WTC11 (cell line): ENCODE measurements around the gene C4BPB.

Source experiments
- CREM ChIP-seq: sonication (generic); formaldehyde crosslinking; IDR thresholded peaks from 2 replicates; pipeline ENCODE4 v1.8.1; 2022; ENCODE audit warnings: mild to moderate bottlenecking, missing genetic modification reagents, moderate library complexity
- ESRRA ChIP-seq: sonication (generic); formaldehyde crosslinking; IDR thresholded peaks from 2 replicates; pipeline ENCODE4 v1.8.1; 2022; ENCODE audit warnings: mild to moderate bottlenecking, missing genetic modification reagents, borderline replicate concordance
- ZNF416 ChIP-seq: fragments of 250-450 bp; sonication (Bioruptor Pico); IDR thresholded peaks from 2 replicates; pipeline ENCODE4 v1.9.0; 2021; ENCODE audit warnings: mild to moderate bottlenecking, inconsistent platforms
- TF ChIP-seq, protein P1 (sequence below): sonication (generic); formaldehyde crosslinking; IDR thresholded peaks from 2 replicates; pipeline ENCODE4 v1.8.1; 2022; ENCODE audit warnings: low read depth, missing genetic modification reagents, borderline replicate concordance
- TF ChIP-seq, protein P2 (sequence below): sonication (generic); formaldehyde crosslinking; IDR thresholded peaks from 2 replicates; pipeline ENCODE4 v1.8.1; 2022; ENCODE audit warnings: low read depth, mild to moderate bottlenecking, moderate library complexity, missing genetic modification reagents, borderline replicate concordance
- TF ChIP-seq, protein P3 (sequence below): sonication (generic); formaldehyde crosslinking; IDR thresholded peaks from 2 replicates; pipeline ENCODE4 v1.8.1; 2022; ENCODE audit warnings: missing genetic modification reagents, borderline replicate concordance
- TF ChIP-seq, protein P4 (sequence below): fragments of 200-600 bp; IDR thresholded peaks from 2 replicates; pipeline ENCODE4 v1.8.0; 2022; ENCODE audit warnings: antibody characterized with exemption

DNA sequence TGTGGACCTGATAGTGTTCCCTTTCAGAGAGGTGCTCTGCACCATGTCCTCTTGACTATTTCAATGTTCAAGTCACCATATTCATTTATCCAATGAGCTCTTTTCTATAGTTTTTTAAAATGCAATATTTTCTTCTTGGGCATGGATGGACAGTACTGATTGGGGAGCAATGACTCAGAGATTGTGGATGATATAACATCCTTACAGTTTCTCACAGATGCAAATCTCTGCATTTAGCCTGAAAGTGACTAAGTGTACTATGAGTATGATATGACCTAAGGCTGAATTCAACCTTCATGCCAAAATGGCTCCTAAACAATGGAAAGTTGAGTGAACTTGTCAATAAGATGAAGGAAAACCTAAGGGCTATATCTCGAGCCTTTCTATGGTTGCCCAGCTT is 51.9 kb downstream of the C4BPB start:
- TF ChIP-seq CREM (CRISPR knock-in tag) (no peak), ESRRA (CRISPR knock-in tag) (no peak), ZNF416 (CRISPR knock-in tag) (no peak)
- TF ChIP-seq, protein P1, sequence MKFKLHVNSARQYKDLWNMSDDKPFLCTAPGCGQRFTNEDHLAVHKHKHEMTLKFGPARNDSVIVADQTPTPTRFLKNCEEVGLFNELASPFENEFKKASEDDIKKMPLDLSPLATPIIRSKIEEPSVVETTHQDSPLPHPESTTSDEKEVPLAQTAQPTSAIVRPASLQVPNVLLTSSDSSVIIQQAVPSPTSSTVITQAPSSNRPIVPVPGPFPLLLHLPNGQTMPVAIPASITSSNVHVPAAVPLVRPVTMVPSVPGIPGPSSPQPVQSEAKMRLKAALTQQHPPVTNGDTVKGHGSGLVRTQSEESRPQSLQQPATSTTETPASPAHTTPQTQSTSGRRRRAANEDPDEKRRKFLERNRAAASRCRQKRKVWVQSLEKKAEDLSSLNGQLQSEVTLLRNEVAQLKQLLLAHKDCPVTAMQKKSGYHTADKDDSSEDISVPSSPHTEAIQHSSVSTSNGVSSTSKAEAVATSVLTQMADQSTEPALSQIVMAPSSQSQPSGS (CRISPR knock-in tag) = no peak
- TF ChIP-seq, protein P2, sequence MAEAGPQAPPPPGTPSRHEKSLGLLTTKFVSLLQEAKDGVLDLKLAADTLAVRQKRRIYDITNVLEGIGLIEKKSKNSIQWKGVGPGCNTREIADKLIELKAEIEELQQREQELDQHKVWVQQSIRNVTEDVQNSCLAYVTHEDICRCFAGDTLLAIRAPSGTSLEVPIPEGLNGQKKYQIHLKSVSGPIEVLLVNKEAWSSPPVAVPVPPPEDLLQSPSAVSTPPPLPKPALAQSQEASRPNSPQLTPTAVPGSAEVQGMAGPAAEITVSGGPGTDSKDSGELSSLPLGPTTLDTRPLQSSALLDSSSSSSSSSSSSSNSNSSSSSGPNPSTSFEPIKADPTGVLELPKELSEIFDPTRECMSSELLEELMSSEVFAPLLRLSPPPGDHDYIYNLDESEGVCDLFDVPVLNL = no peak
- TF ChIP-seq, protein P3, sequence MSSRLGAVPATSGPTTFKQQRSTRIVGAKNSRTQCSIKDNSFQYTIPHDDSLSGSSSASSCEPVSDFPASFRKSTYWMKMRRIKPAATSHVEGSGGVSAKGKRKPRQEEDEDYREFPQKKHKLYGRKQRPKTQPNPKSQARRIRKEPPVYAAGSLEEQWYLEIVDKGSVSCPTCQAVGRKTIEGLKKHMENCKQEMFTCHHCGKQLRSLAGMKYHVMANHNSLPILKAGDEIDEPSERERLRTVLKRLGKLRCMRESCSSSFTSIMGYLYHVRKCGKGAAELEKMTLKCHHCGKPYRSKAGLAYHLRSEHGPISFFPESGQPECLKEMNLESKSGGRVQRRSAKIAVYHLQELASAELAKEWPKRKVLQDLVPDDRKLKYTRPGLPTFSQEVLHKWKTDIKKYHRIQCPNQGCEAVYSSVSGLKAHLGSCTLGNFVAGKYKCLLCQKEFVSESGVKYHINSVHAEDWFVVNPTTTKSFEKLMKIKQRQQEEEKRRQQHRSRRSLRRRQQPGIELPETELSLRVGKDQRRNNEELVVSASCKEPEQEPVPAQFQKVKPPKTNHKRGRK = no peak
- TF ChIP-seq, protein P4, sequence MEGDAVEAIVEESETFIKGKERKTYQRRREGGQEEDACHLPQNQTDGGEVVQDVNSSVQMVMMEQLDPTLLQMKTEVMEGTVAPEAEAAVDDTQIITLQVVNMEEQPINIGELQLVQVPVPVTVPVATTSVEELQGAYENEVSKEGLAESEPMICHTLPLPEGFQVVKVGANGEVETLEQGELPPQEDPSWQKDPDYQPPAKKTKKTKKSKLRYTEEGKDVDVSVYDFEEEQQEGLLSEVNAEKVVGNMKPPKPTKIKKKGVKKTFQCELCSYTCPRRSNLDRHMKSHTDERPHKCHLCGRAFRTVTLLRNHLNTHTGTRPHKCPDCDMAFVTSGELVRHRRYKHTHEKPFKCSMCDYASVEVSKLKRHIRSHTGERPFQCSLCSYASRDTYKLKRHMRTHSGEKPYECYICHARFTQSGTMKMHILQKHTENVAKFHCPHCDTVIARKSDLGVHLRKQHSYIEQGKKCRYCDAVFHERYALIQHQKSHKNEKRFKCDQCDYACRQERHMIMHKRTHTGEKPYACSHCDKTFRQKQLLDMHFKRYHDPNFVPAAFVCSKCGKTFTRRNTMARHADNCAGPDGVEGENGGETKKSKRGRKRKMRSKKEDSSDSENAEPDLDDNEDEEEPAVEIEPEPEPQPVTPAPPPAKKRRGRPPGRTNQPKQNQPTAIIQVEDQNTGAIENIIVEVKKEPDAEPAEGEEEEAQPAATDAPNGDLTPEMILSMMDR = no peak
